NCI-H524 (cell line): ENCODE results near the gene TENT4A.
A peak's percentile ranks its signal among the peaks of the same experiment; 100 is the strongest.

Experiments
- DNase-seq, 2 experiments: peaks; one replicate each; lab custom pipeline; 2025; lab: John Stamatoyannopoulos, UW

The TENT4A gene

DNA sequence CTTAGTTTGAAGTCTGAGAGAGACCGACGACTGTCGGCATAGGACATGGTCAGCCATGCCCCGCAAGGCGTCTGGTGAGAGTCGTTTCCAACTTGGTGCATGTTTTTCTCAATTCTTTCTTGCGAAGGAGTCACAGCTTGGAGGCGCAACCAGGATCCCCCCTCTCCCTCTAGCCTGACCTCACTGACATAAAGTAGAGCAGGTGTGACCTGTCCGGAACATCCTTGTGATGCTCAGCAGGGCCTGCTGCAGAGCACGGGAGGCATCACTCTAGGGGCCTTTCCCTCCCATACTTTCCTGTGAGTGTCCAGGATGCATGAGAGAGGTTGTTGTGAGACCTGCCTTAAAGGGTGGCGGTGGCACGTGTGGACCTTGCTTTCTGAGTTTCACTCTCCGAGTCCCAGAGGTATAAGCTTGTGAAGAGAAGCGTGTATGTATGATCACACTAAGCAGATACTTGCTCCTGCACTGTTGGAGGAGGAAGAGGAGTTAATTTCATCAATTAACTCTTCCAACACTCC lies 5.0 kb downstream of the TENT4A start:
- no peak for DNase-seq

DNA sequence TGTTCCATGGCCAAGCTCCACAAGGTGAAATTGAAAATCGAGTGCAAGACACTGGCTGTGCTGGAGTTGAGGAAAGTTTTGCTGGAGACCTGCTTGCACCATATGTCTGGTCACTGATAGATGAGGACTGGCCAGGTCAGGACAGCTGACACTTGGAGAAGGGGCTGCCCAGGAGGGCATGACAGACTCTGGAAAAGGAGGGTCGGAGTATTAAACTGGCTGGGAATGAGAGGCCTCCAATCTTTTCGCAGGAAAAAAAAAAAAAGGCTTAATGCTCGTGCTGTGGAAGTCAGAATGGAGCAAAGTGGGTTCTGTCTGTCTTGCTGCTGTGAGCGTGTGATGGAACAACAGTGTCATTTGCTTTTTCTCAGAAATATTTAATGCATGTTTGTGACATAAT lies 5.5 kb downstream of the TENT4A start:
- DNase-seq = no peak

DNA sequence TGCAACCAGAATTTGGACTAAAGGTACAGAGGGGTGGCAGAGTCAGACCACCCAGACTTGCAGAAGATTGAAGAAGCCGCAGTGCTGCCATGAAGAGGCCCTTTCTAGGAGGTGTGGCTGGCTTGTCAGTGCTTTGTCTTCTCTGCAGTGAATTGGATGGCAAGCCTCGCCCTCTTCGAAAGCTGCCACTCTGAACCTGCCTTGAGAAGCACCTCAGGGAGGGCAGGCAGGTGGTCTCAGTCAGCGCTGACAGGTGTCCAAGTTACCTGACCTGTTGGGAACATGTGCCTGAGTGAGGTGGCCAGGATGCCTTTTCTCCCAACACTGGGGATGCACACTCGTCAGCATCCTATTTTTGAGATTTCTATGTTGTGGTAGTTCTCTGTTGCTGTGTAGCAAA lies 6.2 kb downstream of the TENT4A start:
- no peak for DNase-seq

DNA sequence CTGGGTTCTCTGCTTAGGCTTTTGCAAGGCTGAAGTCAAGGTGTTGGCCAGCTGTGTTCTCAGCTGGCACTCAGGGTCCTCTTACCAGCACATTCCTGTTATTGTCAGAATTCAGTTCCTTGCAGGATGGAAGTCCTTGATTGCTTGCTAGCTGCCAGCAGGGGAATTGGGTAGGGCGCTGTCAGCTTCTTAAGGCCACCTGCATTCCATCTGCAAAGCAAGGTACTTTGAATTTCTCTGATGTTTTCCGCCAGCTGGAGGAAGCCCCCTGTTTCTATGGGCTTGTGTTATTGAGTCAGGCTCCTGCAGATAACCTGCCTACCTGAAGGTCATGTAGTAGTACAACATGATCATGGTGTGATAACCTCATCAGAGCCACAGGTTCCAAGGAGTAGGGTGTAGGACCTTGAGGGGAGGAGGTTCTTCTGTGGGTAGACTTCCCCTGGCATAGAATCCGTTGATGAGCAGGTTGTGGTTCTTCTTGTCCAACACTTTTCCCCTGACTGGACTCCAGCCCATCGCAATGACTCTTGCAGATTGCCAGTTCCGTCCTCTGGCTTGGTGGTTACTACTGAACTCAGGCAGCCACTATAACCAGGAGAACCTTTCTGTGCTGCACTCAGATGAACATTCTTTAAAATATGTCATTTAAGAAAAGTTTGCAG lies 6.8 kb downstream of the TENT4A start:
- peak in 1 of 2 experiments; percentile 18 for DNase-seq

DNA sequence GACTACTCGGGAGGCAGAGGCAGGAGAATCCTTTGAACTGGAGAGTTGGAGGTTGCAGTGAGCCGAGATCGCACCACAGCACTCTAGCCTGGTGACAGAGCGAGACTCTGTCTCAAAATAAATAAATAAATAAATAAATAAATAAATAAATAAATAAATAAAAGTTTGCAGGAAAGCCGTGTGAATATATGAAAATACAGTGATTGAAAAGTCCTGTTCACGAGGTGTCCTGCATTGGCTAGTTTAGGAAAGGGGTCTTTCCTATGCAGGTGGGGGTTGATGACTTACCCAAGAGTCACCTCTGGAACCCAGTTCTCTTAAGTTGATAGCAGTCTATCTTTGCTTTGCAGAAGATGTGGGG lies 7.3 kb downstream of the TENT4A start:
- DNase-seq = no peak

DNA sequence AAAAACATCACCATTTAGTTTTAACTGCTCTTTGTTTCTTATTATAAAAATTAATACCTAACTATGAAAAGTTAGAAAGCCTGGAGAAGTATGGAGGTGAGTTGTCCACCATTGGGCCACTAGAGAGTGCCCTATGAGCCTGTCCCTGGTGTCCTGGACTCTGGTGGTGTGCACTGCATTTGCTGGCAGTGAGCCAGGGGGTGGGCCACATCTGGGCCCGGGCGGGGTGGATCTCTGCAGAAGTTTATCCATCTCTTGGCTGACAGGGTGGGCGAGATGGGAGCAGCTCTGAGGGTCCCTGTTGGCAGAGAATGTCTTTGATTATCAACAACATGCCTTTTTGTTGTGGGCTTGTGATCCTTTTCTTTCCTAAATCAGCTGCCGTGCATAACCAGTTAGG lies 8.2 kb downstream of the TENT4A start:
- DNase-seq = peak in 1 of 2 experiments; percentile 26

DNA sequence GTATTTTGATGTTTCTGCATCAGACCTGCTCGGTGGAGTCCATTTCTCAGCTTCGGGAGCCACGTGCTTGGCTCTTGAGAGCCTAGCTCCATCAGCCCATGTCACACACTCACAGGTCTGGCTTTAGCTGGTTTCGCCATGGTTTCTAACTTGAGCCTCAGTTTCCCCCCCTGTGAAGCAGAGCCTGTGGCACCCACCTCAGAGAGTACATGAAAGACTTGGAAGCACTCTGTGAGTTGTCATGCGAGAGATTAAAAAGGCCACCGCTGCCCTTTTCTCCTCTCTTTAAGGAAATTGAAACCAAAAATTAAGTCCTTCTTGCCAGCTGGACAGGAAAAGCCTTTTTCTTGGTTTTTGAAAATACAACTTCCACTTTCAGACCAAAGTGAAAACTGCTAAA lies 8.8 kb downstream of the TENT4A start:
- DNase-seq = no peak

DNA sequence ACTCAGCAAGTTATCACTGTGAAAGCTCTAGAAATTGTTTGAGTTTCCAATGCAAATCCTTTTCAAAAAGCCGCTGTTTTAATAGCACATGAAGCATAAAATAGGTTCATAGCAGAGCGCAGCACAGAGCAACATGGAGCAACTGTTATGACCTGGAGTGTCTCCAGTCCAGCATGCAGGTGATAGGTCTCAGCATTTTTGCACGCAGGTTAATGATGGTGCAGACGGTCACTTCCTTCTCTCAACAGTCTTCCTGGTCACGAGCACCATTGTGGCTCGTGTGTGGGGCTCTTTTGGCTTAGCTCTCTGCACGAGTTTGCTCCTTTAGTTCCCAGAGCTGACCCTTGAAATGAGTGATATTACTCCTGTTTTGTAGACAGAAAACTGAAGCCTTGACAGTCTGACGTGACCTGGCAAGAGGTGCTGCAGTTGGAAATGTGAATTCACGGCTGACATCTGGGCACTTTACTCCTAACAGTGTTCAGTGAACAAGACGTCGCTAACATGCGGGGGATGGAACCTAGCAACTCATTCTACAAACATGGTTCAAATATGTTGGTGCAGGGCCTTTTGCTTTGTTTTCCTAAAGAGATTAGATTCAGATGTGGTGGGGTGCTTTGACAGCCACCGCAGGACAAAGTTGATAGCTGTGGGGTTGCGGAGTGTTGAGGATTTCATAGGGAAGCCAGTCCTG lies 10.0 kb downstream of the TENT4A start:
- DNase-seq = no peak

DNA sequence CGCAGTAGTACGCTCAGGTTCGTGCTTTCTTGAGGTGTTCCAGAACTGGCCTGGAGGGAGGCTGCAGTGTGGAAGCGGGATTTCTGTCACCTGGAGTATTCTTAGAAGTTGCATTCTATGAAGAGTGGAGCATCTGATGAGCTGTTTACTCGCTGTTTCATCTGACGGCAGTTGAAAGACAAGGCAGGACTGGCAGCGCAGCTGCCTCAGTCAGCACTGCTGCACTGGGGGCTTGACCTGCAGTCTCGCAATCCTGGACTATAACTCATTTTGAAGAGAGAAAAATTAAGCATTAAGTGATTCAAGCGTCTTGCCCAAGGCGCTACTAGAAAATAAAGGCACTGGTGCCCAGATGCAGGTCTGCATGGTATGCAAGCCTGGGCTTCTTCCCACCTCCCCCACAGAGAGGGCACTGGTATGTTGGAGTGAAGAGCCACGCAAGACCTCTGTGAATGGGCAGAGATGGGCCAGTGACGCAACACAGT lies 10.6 kb downstream of the TENT4A start:
- no peak for DNase-seq

DNA sequence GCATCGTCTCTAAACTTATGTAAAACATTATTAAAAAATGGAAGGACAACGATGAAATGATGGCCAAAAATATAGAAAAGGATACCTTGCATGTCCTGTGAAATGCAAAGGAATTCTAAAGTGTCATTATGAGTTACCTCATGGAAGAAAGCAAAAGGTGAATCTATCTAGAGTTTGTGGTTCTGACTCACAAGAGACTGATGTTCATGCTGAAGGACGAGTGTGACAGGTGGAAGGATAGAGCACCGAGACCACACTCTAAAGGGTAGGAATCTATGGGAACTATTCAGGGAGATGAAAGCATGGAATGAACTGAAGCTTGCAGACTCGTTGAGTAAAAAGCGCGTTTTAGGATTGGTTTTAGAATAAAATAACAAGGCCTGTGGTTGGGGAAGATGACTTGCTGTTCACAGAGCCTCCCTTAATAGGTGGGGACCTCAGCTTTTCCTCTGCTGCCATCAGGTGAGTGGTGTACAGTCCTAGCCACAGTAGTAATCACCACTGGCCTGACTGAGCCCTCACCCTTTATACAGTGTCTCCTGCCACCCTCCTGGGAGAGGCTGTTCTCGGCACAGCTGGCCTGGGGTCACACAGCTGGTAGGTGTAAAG lies 11.2 kb downstream of the TENT4A start:
- no peak for DNase-seq

DNA sequence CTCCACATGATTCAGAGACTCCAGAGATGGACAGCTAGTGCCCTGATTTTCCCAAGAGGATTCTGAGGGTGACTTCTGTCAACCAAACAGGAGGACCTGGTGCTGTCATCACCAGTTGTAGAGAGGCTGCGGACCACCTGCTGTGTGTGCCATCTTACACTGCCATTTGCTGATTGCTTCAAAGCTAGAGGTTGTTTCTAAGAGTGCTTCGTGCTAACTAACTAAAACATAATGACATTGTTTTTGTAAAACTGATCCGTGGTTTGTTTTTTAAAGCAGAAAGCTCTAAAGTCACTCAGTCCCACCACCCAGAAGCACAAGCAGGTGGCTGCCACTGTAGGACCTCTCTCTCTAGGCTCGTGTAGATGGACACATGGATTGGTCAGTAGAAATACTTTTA lies 12.2 kb downstream of the TENT4A start:
- peak in 1 of 2 experiments; percentile 48 for DNase-seq

DNA sequence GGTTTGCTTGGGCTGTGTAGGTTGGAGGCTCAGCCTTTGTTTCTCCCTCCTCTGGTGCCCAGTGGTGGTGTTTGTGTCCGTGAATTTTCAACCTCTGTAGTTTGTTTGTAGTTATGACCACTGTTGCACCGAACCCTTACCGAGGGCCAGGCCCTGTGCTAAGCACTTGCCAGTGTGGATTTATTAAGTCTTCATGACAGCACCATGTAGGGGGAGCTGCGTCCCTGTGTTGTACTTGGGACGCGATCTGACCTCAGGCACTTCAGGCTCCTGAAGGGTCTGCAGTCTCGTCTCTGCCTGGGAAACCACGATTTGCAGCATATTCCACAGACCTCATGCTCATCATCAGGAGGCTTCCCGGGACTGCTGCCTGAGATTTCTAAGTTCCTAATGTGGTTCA lies 12.8 kb downstream of the TENT4A start:
- no peak for DNase-seq

DNA sequence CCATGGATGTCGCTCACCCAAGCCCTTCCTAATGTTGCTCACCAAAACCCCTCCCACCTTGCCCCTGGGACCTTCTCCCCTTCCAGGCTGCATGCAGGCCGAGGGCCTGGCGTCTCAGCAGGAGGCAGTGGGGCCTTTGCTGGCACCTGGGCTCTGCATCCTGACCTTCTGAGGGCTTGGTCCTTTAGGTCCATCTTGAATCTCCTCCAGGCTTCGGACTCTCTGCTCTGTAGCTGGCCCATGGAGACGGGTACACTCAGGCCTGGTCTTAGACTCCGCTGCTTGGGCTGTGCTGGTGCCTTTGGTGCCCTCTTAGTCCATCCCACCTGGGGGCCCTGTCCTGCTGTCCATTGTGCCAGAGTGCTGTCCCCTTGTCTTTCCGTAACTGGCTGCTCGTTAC lies 14.0 kb downstream of the TENT4A start:
- DNase-seq = no peak

DNA sequence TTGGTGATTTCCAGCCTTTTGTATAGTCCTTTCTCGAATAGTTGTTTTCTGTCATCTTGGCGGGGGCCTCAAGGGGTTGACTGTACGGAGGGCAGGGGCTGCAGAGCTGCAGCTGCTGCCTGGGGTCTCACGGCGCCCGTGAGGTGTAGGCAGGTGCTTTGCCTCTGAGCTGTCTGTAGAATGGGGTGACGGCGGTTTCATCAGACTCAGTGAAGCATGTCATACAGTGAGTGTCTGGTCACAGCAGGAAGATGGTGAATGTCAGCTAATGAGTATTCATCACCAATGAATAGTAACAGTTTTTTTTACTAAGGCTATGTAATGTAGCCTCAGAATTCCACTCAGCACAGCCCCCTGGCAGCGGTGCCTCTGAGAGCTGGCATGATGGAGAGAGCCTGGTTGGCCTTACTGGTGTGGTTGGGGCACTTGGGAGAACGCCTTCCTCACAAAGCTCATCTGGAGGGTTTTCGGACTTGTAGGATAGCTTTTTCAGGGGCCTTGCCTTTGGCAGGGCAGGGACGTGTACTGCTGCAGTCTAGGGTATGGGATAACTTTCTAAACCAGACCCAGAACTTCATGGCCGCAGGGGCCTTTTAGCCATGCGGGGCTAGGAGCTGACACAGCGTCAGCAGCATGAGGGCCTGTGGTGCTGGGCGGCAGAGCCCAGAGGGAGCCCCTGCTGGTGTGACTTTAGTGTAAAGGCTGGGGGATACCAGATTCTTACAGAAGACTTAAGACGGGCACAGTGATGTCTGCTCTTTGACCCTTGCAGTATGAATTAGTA lies 15.0 kb downstream of the TENT4A start:
- peak; percentile 72 to 90 for DNase-seq

DNA sequence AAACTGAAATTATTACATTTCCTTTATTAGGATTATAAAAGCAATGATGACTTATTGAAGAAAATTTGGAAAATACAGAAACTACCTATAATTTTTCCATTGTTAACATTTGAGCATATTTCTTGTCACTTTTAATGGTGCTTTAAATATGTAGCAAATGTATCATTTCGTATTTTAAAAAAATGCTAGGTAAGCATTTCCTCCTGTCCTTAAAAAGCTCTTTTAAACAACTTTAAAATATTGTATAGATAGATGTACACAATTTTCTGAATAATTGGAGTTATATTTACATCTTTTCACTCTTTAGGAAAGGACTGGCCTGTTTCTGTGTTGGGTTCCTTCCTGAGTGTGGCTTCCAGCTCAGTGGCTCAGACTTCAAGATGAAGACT lies 15.6 kb downstream of the TENT4A start:
- DNase-seq = peak in 1 of 2 experiments; percentile 18

DNA sequence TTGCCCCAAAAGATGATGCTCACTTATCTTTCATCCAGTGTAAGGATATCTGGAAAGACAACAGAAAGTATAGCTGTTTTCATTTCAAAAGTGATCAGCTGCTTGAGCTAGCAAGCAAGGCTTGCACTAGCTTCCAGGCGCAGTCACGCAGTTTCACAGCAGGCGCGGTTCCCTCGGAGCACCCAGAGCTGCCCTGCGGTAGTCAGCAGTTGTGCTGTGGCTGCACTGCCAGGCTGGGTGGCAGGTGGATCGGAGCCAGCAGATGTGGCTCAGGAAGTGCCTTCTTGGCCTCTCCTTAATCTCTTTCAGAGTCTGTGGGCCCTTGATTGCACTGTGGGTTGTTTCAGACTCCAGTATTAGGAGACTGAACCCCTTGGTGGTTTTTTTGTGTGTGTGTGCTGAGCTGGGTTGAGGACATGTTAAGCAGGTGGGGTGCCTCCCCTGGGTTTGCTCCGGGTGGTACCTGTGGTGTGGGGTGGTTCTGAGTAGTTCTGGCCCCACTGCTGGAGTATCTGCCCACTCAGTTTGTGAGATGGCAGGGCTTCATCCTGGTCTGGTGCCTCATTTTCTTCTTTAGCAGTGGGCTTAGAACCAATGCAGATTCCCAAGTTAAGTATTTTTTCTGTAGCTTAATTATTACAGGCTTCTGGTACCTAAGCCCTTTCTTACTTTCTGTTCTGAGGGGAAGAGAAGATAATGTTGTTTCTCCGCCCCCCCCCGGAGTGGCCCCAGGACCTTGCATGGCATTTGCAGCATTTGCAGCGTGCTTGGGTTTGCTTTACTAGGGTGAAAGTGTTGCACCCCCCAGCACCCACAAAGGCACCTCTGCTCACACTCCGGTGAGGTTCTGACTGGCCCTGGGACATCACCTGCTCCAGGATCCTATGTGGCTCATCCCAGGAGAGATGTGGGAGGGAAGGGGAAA lies 16.4 kb downstream of the TENT4A start:
- DNase-seq = peak; percentile 74 to 91

DNA sequence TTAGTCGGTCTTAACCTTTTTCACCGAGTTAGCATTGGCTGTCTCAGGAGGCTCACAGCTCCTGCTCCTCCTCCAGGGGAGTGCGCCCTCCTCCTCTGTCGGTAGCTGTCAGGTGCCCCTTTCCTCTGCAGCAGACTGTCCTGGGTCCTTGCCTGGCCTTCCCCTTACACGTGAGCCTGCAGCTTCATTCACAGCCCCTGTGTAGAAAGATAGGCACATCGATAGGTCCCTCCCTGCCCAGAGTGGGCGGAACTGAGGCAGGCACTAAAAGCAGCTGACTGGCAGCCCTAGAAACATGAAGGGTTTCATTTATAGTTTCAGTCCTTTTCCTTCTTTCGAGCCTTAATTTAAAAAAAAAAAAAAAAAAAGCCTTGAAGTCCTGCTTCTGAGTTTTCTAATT lies 17.2 kb downstream of the TENT4A start:
- no peak for DNase-seq

DNA sequence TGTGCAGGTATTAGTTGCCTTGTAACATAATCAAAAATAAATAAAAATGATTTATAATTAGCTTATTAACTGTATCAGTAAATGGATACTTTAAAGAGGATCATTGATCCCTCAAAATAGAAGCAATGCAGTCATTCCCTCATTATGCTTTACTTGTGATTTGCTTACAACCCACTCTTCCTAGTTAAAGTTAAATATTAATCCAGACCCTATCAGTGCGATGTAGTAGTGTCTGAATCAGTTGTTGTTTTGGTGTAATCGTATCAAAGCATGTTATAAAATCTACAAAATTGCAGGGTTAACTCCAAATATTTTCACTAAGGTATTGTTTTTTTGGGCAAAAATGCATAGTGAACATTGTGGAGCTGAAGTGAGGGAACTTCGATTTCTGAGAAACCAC lies 17.6 kb downstream of the TENT4A start:
- DNase-seq = no peak

DNA sequence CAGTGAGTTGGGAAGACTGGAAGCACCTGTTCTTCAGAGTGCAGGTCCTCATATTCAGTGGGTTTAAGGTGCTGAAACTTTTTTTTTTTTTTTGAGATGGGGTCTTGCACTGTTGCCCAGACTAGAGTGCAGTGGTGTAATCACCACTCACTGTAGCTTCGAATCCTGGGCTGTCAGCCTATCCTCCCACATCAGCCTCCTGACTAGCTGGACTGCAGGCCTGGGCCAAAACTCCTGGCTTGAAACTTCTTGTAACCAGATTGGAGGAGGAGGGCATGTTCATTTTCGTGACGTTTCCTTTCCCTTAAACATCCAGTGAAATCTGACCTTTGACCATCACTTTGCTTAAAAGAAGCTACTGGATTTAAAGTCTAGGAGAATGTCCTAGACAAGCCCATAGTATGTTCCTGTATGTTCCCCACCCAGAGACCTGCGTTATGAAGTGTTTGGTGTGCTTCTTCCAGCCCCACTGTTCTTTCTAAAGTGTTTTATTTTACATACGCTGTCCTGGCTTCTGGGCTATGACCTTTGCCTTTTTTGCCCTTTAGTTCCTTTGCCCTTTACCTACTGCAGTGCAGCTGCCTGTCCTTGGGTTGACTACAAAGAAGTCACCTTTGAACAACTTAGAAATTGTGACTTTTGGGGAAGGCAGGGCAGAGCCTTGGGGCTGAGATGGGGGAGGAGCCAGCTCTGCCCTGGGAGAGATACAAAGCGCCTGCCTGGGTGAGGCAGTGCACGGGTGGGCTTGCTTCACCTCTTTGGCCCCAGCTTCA lies 18.4 kb downstream of the TENT4A start:
- no peak for DNase-seq

DNA sequence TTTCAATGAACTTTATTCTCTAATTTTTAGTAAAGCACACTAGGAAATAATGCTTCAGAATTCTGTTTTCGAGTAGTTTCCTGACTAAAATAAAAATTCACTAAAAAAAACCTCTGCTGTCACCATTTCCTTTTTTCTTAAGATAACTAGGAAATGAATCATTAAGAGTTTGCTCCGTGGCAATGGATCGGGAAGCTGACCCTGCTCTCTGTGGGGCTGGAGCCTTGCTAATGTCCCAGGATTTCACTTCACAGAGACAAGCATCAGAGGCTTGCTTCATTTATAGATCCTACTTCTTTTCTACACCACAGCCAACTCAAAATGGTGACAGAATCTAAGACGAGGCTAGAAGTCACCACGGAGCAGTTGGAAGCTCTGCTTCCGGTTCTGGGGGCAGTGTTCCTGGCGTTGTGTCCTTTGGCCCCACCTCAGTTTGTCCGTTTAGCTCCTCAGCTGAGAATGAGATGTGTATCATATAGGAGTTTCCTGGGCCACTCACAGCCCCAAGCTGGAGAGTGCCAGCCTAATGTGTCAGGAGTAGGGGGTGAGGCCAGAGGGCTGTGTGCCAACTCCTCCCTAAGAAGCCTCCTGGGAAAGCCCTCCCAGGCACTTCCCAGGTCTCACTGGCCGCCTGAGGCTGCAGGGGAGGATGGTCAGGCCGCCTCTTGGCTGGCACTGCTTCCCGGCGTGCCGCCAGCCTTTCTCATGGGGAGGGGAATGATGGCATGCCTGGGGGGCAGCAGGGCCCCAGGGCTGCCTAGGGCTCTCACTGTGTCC lies 19.6 kb downstream of the TENT4A start:
- DNase-seq = no peak
